RWPE2 (cell line): ENCODE results near the gene ZNF568.

Source experiments
- ATAC-seq: fragments of 200-7000 bp; cut with Tn5 transposase; 3 replicates; pipeline ENCODE4 v1.9.1; 2021; ENCODE audit warnings: low read depth
- DNase-seq: peaks from one replicate; pipeline ENCODE4 v3.0.0-alpha.2; 2020; ENCODE audit warnings: low spot score
- H3K27ac ChIP-seq: fragments of 450-650 bp; 2 replicates; pipeline ENCODE4 v1.5.1; 2017; ENCODE audit warnings: mild to moderate bottlenecking; ENCODE audit not compliant: poor library complexity, severe bottlenecking
- H3K27me3 ChIP-seq: fragments of 250-450 bp; sonication (Bioruptor Pico); 2 replicates; pipeline ENCODE4 v1.5.1; 2021; ENCODE audit warnings: mild to moderate bottlenecking, moderate library complexity; ENCODE audit not compliant: insufficient read depth, poor library complexity, severe bottlenecking
- H3K36me3 ChIP-seq: fragments of 250-450 bp; sonication (Bioruptor Pico); 2 replicates; pipeline ENCODE4 v1.5.1; 2020; ENCODE audit warnings: low read depth, mild to moderate bottlenecking, moderate library complexity
- H3K4me1 ChIP-seq: fragments of 250-450 bp; sonication (Bioruptor Pico); 2 replicates; pipeline ENCODE4 v1.5.1; 2021; ENCODE audit warnings: mild to moderate bottlenecking, moderate library complexity; ENCODE audit not compliant: insufficient read depth, poor library complexity, severe bottlenecking
- H3K4me3 ChIP-seq: fragments of 250-450 bp; sonication (Bioruptor Pico); 2 replicates; pipeline ENCODE4 v1.5.1; 2021; ENCODE audit warnings: mild to moderate bottlenecking, moderate library complexity; ENCODE audit not compliant: severe bottlenecking
- H3K9me3 ChIP-seq: fragments of 250-450 bp; sonication (Bioruptor Pico); 2 replicates; pipeline ENCODE4 v1.5.1; 2021; ENCODE audit warnings: mild to moderate bottlenecking, moderate library complexity; ENCODE audit not compliant: severe bottlenecking
- TF ChIP-seq, protein P1 (sequence below): fragments of 450-650 bp; IDR thresholded peaks from one replicate; pipeline ENCODE4 v1.5.1; 2017; ENCODE audit warnings: mild to moderate bottlenecking, moderate library complexity; ENCODE audit not compliant: poor library complexity, severe bottlenecking

Gene ZNF568

DNA sequence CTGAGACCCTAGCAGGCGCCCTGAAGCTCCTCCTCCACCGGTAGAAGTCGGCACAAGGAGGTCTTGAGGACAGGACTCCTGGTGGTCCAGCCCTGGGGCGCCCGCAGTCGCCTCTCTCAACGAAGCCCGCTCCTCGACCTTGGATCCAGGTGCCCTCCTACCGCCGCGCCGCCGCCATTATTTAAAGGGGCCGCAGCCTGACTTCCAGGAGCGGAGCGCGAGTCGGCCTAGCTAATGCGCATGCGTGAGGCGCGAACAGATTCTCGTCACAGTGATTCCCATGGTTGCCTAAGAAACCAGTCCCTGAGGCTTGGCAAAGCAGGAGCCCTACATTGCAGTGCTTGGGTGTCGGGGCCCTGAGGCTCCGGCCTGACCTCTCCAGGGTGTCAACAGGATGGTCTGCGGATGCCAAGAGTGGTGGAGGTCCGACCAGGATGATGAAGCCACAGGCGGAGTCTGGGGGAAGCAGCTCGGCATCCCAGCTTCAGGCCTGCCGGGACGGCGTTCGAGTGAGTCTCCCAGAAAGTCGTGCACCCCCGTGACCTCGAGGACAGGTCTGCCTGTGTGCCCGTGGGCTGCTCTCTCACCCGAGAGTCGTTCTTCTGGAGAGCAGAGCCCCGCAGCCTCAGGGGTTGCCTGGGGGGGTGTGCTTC, 96.1 kb downstream of the ZNF568 start:
- H3K9me3 ChIP-seq: peaks cover 16% of the 10 kb centered on the region
- TF ChIP-seq, protein P1, sequence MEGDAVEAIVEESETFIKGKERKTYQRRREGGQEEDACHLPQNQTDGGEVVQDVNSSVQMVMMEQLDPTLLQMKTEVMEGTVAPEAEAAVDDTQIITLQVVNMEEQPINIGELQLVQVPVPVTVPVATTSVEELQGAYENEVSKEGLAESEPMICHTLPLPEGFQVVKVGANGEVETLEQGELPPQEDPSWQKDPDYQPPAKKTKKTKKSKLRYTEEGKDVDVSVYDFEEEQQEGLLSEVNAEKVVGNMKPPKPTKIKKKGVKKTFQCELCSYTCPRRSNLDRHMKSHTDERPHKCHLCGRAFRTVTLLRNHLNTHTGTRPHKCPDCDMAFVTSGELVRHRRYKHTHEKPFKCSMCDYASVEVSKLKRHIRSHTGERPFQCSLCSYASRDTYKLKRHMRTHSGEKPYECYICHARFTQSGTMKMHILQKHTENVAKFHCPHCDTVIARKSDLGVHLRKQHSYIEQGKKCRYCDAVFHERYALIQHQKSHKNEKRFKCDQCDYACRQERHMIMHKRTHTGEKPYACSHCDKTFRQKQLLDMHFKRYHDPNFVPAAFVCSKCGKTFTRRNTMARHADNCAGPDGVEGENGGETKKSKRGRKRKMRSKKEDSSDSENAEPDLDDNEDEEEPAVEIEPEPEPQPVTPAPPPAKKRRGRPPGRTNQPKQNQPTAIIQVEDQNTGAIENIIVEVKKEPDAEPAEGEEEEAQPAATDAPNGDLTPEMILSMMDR: no peak
- H3K27me3 ChIP-seq: no peaks in the 10 kb centered on the region
- DNase-seq (no peak), ATAC-seq (no peak)
- H3K36me3 ChIP-seq: no peaks in the 10 kb centered on the region
- H3K4me3 ChIP-seq: no peak overlapping the region
- H3K27ac ChIP-seq: no peak overlapping the region
- H3K4me1 ChIP-seq: no peaks in the 10 kb centered on the region

DNA sequence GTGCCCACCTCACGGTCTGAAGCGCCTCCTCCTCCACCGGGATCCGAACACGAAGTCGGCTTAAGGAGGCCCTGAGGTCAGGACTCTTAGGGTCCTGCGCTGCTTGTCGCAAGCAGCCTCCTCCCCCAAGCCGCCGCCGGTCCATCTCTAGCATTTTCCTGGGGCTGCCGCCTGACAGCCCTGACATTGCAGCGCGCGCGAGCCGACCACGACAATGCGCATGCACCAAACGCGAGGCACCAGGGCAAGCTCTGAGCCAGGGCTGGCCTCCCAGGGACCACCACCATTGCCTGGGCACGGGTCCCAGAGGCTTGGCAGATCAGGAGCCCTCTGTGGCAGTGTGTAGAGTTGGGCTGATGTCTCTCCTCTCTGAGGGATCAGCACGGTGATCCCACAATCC, 98.3 kb downstream of the ZNF568 start:
- no peak for ATAC-seq
- Histone ChIP-seq H3K27me3 (no peaks in the 10 kb centered on the region), H3K27ac (no peak overlapping the region), H3K4me1 (no peaks in the 10 kb centered on the region), H3K9me3 (peaks cover 13% of the 10 kb centered on the region), H3K36me3 (no peaks in the 10 kb centered on the region), H3K4me3 (no peak overlapping the region)
- TF ChIP-seq, protein P1: no peak
- no peak for DNase-seq

DNA sequence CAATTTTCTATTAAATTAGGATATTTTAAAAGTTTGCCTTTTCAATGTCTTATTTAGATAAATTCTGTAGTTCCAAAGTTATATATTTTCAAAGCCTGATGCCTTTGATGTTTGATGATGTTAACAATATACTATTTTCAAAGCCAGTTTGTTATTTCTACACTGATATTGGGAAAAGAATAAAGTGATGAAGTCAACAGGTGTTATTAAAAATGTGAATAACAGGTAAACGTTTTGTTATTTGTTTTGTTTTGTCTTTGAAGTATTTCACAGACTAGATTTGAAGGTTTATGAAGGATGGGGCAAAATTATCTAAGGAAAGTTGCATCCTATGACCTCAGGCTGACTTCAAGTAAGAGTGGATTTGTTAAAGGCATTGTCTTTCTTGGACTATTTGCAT, 129.0 kb downstream of the ZNF568 start:
- no peak overlapping the region for H3K27ac ChIP-seq
- H3K4me1 ChIP-seq: no peaks in the 10 kb centered on the region
- no peak overlapping the region for H3K4me3 ChIP-seq
- TF ChIP-seq, protein P1: no peak
- DNase-seq (no peak), ATAC-seq (no peak)
- no peaks in the 10 kb centered on the region for H3K27me3 ChIP-seq
- H3K36me3 ChIP-seq: no peaks in the 10 kb centered on the region
- H3K9me3 ChIP-seq: peaks cover 2% of the 10 kb centered on the region
